ENCODE measurements around the gene ZNF521.

The ZNF521 gene

GRCh38 chr18:25351777-25352628, at the start of gene ZNF521:
Gene ZNF521 (minus strand): TSS chr18:25352166. CDS start chr18:25350946, 1,220 bp downstream.
- peak; percentile 23 for DNase-seq (ENCODE audit: low spot score)

- DNase-seq (ENCODE audit: low spot score), result no peak
Observed at GRCh38 chr18:25399554-25399953, 47.6 kb upstream of the ZNF521 start.

DNA sequence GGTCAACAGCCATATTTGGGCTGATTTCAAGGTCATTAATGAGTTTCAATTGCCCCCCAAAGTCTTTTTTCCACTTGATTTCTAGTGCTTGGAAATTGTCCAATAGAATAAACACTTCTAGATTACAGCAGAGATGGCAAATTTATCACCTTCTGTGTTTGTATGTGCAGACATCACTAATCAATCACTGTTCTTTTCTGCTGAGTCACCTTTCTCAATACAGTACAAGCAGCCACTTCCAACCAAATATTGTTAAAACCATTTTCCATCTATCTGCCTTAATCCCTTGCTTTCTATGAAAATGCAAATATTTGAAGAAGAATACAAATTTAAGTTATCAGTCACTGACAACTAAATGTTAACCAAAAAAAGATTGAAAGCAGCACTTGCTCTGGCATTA, 40.2 kb upstream of the ZNF521 start:
- DNase-seq (ENCODE audit: low spot score), result no peak

- no peak for DNase-seq (ENCODE audit: low spot score)
Observed at GRCh38 chr18:25373432-25374179, 21.6 kb upstream of the ZNF521 start.

DNA sequence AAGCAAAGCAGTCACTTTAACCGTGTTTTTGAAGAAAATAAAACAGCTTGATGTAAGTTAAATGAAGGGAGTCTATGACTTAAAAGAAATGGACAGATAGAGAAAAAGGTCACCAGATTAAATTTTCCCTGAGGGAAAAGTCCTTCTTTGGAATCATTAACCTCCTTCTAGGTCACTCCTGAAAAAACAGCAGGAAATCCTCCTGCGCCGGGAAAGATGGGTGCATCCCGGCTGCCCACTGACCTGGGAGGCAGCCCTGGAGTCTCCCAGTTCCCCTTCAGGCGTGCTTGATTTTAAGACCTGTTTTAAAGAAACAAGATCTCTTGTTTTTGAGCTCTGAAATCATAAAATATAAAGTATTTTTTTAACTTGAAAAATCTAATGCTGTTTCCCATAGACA, 18.4 kb upstream of the ZNF521 start:
- DNase-seq (ENCODE audit: low spot score), result no peak

- DNase-seq (ENCODE audit: low spot score), result no peak
Observed at GRCh38 chr18:25365242-25365641, 13.3 kb upstream of the ZNF521 start.

DNA sequence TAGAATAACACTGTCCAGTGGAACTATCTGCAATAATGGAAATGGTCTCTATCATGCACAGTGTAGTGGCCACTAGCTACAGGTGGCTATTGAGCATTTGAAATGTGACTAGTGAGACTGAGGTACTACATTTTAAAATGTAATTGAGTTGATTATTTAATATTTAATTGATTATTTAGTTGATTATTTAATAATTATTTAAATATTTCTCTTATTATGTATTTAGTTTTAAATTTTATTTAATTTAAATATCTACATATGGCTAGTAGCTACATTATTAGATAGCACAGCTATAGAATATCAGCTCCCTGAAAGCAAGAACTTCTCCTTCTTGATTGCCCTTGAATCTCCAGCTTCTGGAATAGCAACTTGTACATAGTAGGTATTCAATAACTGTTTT, 12.8 kb upstream of the ZNF521 start:
- DNase-seq (ENCODE audit: low spot score), result no peak

DNA sequence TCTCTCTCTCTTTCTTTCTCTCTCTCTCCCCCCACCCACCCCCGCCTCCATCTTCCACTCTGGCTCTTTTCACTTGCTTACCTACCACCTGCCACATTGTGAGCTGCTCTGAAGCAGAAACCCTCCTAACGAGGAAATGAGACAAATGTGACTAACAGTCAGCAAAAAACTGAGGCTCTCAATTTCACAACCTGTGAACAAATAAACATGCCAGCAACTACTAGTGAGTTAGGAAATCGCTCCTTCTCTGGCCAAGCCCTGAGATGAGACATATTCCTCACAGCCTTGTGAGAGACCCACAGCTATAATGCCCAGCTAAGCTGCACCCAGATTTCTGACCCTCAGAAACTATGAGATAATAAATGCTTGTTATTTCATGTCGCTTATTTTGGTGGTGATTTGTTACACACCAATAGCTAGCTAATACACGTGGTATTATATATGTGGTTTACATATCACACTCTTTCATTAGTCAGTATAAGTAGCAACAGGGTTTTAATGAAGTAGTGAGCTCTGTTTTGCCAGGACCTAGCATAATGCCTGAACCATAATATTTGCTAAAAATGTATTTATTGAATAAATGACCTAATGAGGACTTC, 8.4 kb upstream of the ZNF521 start:
- DNase-seq (ENCODE audit: low spot score), result no peak

- no peak for DNase-seq (ENCODE audit: low spot score)
Observed at GRCh38 chr18:25353080-25353479, 1.1 kb upstream of the ZNF521 start.

GRCh38 chr18:25352629-25353005, 651 bp upstream of the ZNF521 start:
- DNase-seq (ENCODE audit: low spot score), result no peak

GRCh38 chr18:25351280-25351775, 638 bp downstream of the ZNF521 start:
- DNase-seq (ENCODE audit: low spot score), result no peak

DNA sequence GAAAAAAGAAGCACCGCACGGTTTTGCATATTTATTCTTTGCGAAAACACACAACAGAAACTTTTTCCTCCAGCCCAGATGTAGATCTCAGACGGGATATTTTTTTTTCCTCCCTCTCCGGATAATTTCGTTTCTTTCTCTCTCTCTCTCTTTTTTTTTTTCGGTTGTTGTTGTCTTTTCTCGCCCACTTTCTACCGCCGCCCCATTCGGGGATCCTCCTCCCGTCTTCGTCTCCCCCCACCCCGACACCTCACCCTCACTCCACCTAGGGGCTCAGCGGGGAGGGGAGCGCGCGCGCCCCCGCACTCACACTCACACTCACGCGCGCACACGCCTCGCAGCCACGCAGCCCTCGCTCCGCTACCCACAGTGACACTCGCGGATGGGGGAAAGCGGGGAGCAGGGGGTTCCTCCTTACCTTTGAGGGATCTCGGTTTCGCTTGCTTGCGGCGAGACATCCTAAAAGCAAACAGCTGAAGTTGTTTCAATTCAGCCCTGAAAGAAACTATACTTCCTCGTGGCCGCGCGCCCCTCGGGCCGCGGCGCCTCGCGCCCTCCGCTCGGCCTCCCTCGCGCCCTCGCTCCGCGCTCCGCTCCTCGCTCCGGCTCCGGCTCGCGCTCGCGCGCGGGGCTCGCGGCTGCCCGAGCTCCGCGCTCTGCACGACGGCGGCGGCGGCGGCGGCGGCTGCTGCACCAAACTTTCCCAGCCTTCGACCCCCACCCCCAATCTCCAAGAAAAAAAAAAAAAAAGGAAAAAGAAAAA, 1.3 kb downstream of the ZNF521 start:
- no peak for DNase-seq (ENCODE audit: low spot score)

- no peak for DNase-seq (ENCODE audit: low spot score)
Observed at GRCh38 chr18:25349926-25350487, 2.0 kb downstream of the ZNF521 start.

DNA sequence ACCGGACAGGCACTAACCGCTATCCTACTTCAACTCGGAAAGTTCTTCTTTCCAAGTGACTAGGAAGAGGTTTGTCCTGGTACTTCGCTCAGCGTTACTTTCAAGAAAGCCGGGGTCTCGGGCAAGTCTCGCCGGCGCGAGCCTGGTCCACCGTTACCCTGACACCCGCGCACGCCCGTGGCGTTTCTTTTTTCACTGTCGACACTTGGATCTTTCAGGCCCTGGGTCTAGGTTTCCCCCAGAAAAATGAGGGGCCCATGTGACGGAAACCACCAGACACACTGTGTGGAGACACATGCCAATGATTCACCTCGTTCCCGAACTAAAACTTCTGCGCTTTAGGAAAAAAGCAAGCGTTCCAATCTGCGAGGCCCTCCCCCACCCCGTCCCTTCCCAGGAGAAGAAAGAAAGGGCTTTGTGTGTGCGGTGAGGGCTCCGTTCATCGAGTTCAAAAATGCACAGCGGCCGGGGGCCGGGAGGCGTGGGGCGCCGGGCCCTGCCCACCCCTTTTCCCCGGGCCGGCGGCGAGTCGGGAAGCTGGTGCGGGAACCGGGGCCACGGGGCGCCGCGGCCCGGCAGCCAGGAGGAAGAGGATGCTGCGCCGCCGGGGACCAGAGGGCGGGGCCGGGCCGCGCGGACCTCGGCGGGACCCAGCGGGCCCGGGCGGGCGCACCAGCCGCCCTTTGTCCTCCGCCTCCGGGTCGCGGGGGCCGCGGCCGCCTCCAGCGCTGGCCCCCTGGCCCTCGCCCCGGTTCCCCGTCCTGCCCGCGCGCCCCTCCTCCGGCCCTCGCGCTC, 2.6 kb downstream of the ZNF521 start:
- no peak for DNase-seq (ENCODE audit: low spot score)

GRCh38 chr18:25348386-25349130, 3.4 kb downstream of the ZNF521 start:
- DNase-seq (ENCODE audit: low spot score), result no peak

- DNase-seq (ENCODE audit: low spot score), result no peak
Observed at GRCh38 chr18:25346561-25346960, 5.4 kb downstream of the ZNF521 start.

DNA sequence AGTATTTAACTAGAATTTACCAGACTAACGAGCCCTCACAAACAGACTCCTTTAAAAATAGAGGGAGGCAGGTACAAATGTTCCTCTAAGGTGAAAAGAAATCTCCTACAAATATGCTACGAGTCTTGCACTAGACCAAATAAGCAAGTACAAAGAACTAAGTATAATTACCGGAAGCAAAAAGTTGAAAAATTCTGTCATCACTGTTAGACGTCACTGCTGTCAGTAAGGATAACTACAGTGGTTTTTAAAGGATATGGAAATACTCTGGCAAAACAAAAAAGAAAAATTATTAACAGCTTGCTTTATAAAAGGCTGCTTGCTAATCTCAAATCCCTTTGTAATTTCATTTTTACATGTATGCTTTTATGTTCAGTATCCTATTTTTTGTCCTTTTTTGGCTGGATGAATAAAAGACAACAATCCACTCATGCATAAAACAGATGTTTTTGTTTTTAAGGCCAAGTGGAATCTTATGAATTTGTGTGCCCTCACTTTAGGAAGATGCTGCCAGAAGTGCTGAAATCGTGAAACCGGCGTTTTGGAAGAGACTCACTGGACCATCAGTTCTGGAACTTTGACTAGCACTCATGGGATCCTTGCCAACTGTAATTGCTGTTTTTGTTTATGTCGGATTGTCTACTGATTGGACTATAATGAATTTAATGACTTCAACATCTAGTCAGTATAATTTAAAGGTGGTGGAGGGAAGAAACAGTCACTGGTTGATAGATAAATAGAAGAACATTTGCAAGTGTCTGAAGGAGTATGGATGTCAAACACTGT, 6.7 kb downstream of the ZNF521 start:
- no peak for DNase-seq (ENCODE audit: low spot score)

GRCh38 chr18:25341831-25342230, 10.1 kb downstream of the ZNF521 start:
- DNase-seq (ENCODE audit: low spot score), result no peak

- no peak for DNase-seq (ENCODE audit: low spot score)
Observed at GRCh38 chr18:25340762-25341161, 11.2 kb downstream of the ZNF521 start.
